ENCODE measurements around the gene DERA. TPM values are rescaled to one million over a fixed set of nuclear protein-coding genes. Genes with fewer than 3 reads are reported as not detected.
"Not testable (repeated sequence)": the region's sequence is repeated elsewhere in the genome, so short reads cannot be mapped to it uniquely, and the experiment has no call there.

Gene DERA
- total RNA-seq, 1 donor from 2014 or later: 21.4 TPM

- Histone ChIP-seq H3K27me3 (no peaks in the 10 kb centered on the region), H3K4me3 (no peak overlapping the region), H3K27ac (no peak overlapping the region), H3K4me1 (peaks cover 11% of the 10 kb centered on the region), H3K36me3 (peaks cover 0 to 7% of the 10 kb centered on the region in 2 donors), H3K9me3 (no peaks in the 10 kb centered on the region)
- no peak for DNase-seq (ENCODE audit: extremely low spot score in 2 of 2)
- intact Hi-C loops (cut with DNase I): no loop called here
- TF ChIP-seq POLR2AphosphoS5 (IDR thresholded peaks at IDR 0.05; ENCODE audit: insufficient read depth in 1 of 2, low read depth in 1 of 2) (no peak), POLR2A (IDR thresholded peaks at IDR 0.05) (no peak), CTCF (IDR thresholded peaks at IDR 0.05) (no peak)
Observed at GRCh38 chr12:16012117-16012516, 101.0 kb downstream of the DERA start.

- peaks cover 11% of the 10 kb centered on the region for H3K4me1 ChIP-seq
- H3K27ac ChIP-seq; H3K4me3 ChIP-seq; DNase-seq (ENCODE audit: extremely low spot score in 2 of 2); H3K36me3 ChIP-seq; intact Hi-C loops (cut with DNase I); H3K9me3 ChIP-seq; H3K27me3 ChIP-seq: not testable (repeated sequence)
Observed at GRCh38 chr12:16013722-16014121, 102.6 kb downstream of the DERA start.

GRCh38 chr12:16014394-16014793 is 103.3 kb downstream of the DERA start:
- H3K4me3 ChIP-seq; H3K36me3 ChIP-seq; H3K27me3 ChIP-seq; H3K27ac ChIP-seq; DNase-seq (ENCODE audit: extremely low spot score in 2 of 2); H3K9me3 ChIP-seq; intact Hi-C loops (cut with DNase I): not testable (repeated sequence)
- peaks cover 11% of the 10 kb centered on the region for H3K4me1 ChIP-seq

- no peak for TF ChIP-seq CTCF (IDR thresholded peaks at IDR 0.05)
- no peak for TF ChIP-seq POLR2A (IDR thresholded peaks at IDR 0.05)
- no peak for TF ChIP-seq POLR2AphosphoS5 (IDR thresholded peaks at IDR 0.05; ENCODE audit: insufficient read depth in 1 of 2, low read depth in 1 of 2)
- peaks cover 7% of the 10 kb centered on the region for H3K4me1 ChIP-seq
- DNase-seq (ENCODE audit: extremely low spot score in 2 of 2): no peak
- no peak overlapping the region for H3K4me3 ChIP-seq
- H3K27ac ChIP-seq: no peak overlapping the region
- peaks cover 7% of the 10 kb centered on the region for H3K9me3 ChIP-seq
- no peaks in the 10 kb centered on the region for H3K27me3 ChIP-seq
- H3K36me3 ChIP-seq: peaks cover 0 to 15% of the 10 kb centered on the region in 2 donors
- intact Hi-C loops (cut with DNase I): no loop called here
Observed at GRCh38 chr12:16016748-16017147, 105.6 kb downstream of the DERA start.

- Histone ChIP-seq H3K36me3 (peaks cover 0 to 15% of the 10 kb centered on the region in 2 donors), H3K4me3 (no peak overlapping the region), H3K27me3 (no peaks in the 10 kb centered on the region), H3K9me3 (peaks cover 7% of the 10 kb centered on the region), H3K4me1 (no peaks in the 10 kb centered on the region), H3K27ac (no peak overlapping the region)
- no peak for DNase-seq (ENCODE audit: extremely low spot score in 2 of 2)
- intact Hi-C loops (cut with DNase I): no loop called here
- TF ChIP-seq CTCF (IDR thresholded peaks at IDR 0.05) (no peak), POLR2AphosphoS5 (IDR thresholded peaks at IDR 0.05; ENCODE audit: insufficient read depth in 1 of 2, low read depth in 1 of 2) (no peak), POLR2A (IDR thresholded peaks at IDR 0.05) (no peak)
Observed at GRCh38 chr12:16018306-16018705, 107.2 kb downstream of the DERA start.

- TF ChIP-seq POLR2A (IDR thresholded peaks at IDR 0.05) (no peak), CTCF (IDR thresholded peaks at IDR 0.05) (no peak), POLR2AphosphoS5 (IDR thresholded peaks at IDR 0.05; ENCODE audit: insufficient read depth in 1 of 2, low read depth in 1 of 2) (no peak)
Observed at GRCh38 chr12:16019136-16019535, 108.0 kb downstream of the DERA start.

More at GRCh38 chr12:16019136-16019535, 108.0 kb downstream of the DERA start:
- Histone ChIP-seq H3K9me3 (peaks cover 7% of the 10 kb centered on the region), H3K4me1 (no peaks in the 10 kb centered on the region), H3K27me3 (no peaks in the 10 kb centered on the region), H3K36me3 (peaks cover 0 to 12% of the 10 kb centered on the region in 2 donors), H3K27ac (no peak overlapping the region), H3K4me3 (no peak overlapping the region)
- intact Hi-C loops (cut with DNase I): no loop called here
- DNase-seq (ENCODE audit: extremely low spot score in 2 of 2): no peak

Measured in vagina (tissue), 2 donors.